HFF-Myc (cell line): ENCODE measurements around the gene RAD54L.
A peak's percentile ranks its signal among the peaks of the same experiment; 100 is the strongest.

Experiments used
- DNase-seq: peaks from one replicate; pipeline ENCODE4 v3.0.0-alpha.2; 2011; ENCODE audit warnings: low read depth; ENCODE audit errors: extremely low read depth
- H3K4me3 ChIP-seq: replicated peaks from 2 replicates; pipeline ENCODE4 v1.5.1; 2011; ENCODE audit warnings: low read depth, mild to moderate bottlenecking, control low read depth, low read length
- CTCF ChIP-seq: IDR thresholded peaks from 2 replicates; pipeline ENCODE4 v1.5.1; 2012; ENCODE audit warnings: mild to moderate bottlenecking, low read depth, low read length, control low read depth; ENCODE audit errors: missing control alignments

The RAD54L gene

GRCh38 chr1:46300673-46301405, 53.3 kb downstream of the RAD54L start:
- TF ChIP-seq CTCF = no peak
- peak overlapping the region; percentile 99 for H3K4me3 ChIP-seq
- no peak for DNase-seq

GRCh38 chr1:46301406-46301807, 53.8 kb downstream of the RAD54L start:
- no peak for TF ChIP-seq CTCF

GRCh38 chr1:46301808-46302640, 54.5 kb downstream of the RAD54L start:
- no peak for DNase-seq
- TF ChIP-seq CTCF = no peak

More at GRCh38 chr1:46301406-46301807, 53.8 kb downstream of the RAD54L start:
- peak overlapping the region; percentile 99 for H3K4me3 ChIP-seq
- no peak for DNase-seq

GRCh38 chr1:46302641-46303037, 55.1 kb downstream of the RAD54L start:
- H3K4me3 ChIP-seq = peak overlapping the region; percentile 99
- TF ChIP-seq CTCF = no peak
- DNase-seq = no peak

More at GRCh38 chr1:46301808-46302640, 54.5 kb downstream of the RAD54L start:
- H3K4me3 ChIP-seq = peak overlapping the region; percentile 99

GRCh38 chr1:46303038-46303871, 55.7 kb downstream of the RAD54L start, which contains the start of the genes LRRC41 and UQCRH:
Gene LRRC41 (minus strand): TSS chr1:46303616. CDS start chr1:46303322, 294 bp downstream.
Gene UQCRH (plus strand): TSS chr1:46303698. CDS start chr1:46303767, 69 bp downstream.
- H3K4me3 ChIP-seq = peak within 1 kb of the TSS; percentile 99
- DNase-seq = peak; percentile 94
- no peak for TF ChIP-seq CTCF

GRCh38 chr1:46303872-46304326, 56.3 kb downstream of the RAD54L start:
- peak overlapping the region; percentile 99 for H3K4me3 ChIP-seq
- TF ChIP-seq CTCF = no peak
- DNase-seq = no peak
